ENCODE data around the gene SDC3. TPM values are rescaled to one million over a fixed set of nuclear protein-coding genes. Genes with fewer than 3 reads are reported as not detected.

SDC3 gene
- total RNA-seq, 4 donors from 2014 or later = 7.7 to 16.7 (median 15.1) TPM

DNA sequence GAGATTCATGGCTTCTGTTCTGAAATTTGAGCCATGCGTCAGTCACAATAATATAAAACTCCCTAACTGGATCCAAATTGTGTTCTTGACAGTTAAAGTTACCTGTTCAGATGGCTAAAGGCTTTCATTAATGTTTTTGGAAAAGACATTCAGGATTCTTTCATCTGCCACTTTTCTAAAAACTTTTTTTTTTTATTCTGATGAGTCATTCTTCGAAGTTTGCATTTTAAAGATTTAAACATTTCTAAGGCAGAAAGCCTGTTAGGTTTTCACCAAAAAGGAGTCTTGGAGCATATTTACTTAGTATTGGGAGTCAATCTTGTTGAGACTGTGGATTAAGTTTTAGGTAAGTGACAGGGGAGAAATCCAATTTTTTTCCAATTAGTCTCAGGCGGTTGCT is 18.9 kb upstream of the SDC3 start:
- no peak overlapping the region for H3K27ac ChIP-seq

DNA sequence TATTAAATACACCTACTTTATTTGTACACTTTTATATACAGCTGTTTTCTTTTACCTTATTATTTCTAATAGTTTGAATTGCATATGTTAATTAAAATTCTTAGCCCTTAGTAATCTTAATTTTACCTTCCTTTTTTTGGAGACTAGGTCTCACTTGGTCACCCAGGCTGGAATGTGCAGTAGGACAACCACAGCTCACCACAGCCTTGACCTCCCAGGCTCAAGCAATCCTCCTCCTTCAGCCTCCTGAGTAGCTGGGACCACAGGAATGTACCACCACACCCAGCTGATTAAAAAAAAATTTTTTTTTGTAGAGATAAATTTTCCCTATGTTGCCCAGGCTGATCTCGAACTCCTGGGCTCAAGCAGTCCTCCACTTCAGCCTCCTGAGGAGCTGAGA is 15.0 kb upstream of the SDC3 start:
- TF ChIP-seq, protein P1, sequence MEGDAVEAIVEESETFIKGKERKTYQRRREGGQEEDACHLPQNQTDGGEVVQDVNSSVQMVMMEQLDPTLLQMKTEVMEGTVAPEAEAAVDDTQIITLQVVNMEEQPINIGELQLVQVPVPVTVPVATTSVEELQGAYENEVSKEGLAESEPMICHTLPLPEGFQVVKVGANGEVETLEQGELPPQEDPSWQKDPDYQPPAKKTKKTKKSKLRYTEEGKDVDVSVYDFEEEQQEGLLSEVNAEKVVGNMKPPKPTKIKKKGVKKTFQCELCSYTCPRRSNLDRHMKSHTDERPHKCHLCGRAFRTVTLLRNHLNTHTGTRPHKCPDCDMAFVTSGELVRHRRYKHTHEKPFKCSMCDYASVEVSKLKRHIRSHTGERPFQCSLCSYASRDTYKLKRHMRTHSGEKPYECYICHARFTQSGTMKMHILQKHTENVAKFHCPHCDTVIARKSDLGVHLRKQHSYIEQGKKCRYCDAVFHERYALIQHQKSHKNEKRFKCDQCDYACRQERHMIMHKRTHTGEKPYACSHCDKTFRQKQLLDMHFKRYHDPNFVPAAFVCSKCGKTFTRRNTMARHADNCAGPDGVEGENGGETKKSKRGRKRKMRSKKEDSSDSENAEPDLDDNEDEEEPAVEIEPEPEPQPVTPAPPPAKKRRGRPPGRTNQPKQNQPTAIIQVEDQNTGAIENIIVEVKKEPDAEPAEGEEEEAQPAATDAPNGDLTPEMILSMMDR (IDR thresholded peaks at IDR 0.05) = no peak
- TF ChIP-seq EP300 (IDR thresholded peaks at IDR 0.05) = no peak
- TF ChIP-seq POLR2A (IDR thresholded peaks at IDR 0.05) = no peak
- no peak for TF ChIP-seq POLR2AphosphoS5 (IDR thresholded peaks at IDR 0.05)
- Histone ChIP-seq H3K27ac (no peak overlapping the region), H3K36me3 (no peaks in the 10 kb centered on the region), H3K4me3 (no peak overlapping the region), H3K4me1 (no peaks in the 10 kb centered on the region), H3K9me3 (no peaks in the 10 kb centered on the region), H3K27me3 (no peaks in the 10 kb centered on the region)
- no peak for DNase-seq (ENCODE audit: low spot score in 2 of 2)
- WGBS = 96% methylated on average over 1 of the region's 1 CpG

More for the DNA sequence above, 18.9 kb upstream of the SDC3 start:
- Histone ChIP-seq H3K9me3 (no peaks in the 10 kb centered on the region), H3K4me1 (no peaks in the 10 kb centered on the region), H3K36me3 (peaks cover 13% of the 10 kb centered on the region), H3K4me3 (no peak overlapping the region), H3K27me3 (no peaks in the 10 kb centered on the region)
- 77% methylated on average over 3 of the region's 3 CpGs for WGBS
- DNase-seq (ENCODE audit: low spot score in 2 of 2) = no peak
- TF ChIP-seq EP300 (IDR thresholded peaks at IDR 0.05) = no peak
- TF ChIP-seq, protein P1 (IDR thresholded peaks at IDR 0.05) = no peak

DNA sequence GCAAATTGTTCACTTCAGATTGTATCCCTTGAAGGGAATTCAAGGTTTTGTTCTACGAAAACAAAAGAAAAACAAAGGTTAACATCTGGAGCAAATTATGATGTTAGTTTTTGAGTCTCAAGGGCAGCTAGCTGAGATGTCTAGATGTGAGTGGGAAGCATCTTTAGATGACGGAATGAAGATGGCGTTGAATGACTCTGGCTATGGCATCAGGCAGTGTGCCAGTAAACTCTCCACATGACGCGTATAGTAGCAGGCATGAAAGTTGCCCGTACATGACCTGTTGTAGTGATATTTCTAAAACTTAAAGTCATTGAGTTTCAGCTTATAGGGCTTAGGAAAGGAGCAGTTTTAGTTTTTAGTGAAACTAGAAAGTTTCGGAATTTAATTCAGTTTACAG is 12.3 kb upstream of the SDC3 start:
- TF ChIP-seq EP300 (IDR thresholded peaks at IDR 0.05) (no peak), POLR2AphosphoS5 (IDR thresholded peaks at IDR 0.05) (no peak), POLR2A (IDR thresholded peaks at IDR 0.05) (no peak)
- TF ChIP-seq, protein P1 (IDR thresholded peaks at IDR 0.05) = no peak
- DNase-seq (ENCODE audit: low spot score in 2 of 2) = peak; percentile 11 to 28
- Histone ChIP-seq H3K27ac (no peak overlapping the region), H3K4me1 (no peaks in the 10 kb centered on the region), H3K36me3 (no peaks in the 10 kb centered on the region), H3K27me3 (no peaks in the 10 kb centered on the region), H3K4me3 (no peak overlapping the region), H3K9me3 (no peaks in the 10 kb centered on the region)
- WGBS = 49% methylated on average over 7 of the region's 7 CpGs

DNA sequence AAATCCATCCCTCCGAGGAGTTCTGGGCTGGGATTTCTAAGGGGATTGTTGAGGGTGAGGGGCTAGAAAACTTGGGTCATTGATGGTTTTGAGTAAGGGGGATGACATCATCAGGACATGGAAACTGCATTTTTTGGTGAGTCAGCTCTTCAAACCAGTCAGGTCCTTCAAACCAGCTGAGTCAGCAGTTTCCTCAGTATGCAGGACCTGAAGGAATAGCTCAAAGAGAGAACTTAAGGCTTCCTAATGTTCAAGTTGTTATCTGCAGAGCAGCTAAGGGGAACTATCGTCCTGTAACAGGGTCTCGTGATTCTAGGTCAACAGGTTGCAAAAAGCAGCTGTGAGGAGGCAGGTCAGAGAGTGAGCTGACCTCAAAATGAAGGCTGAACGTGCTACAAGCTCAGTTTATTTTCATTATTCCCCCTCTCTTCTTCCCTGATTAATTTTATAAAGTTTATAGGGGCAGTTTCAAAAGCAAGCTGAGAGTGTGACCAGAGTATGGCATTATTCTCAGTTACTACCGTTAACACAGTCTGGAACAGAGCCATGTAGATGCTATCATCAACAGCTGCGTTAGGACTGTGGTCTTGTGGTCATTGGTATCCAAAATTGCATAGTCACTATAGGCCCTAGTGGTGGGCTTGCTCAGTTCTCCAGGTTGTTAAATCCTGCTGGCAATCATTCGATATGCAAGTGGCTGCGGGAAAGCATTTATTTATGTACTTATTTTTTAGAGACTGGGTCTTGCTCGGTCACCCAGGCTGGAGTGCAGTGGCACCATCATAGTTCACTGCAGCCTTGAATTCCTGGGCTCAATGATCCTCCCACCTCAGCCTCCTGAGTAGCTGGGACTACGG is 10.7 kb upstream of the SDC3 start:
- TF ChIP-seq POLR2AphosphoS5 (IDR thresholded peaks at IDR 0.05) (no peak), EP300 (IDR thresholded peaks at IDR 0.05) (no peak), POLR2A (IDR thresholded peaks at IDR 0.05) (no peak)
- TF ChIP-seq, protein P1 (IDR thresholded peaks at IDR 0.05) = no peak
- no peaks in the 10 kb centered on the region for H3K9me3 ChIP-seq
- H3K27me3 ChIP-seq = no peaks in the 10 kb centered on the region
- H3K36me3 ChIP-seq = no peaks in the 10 kb centered on the region
- H3K4me3 ChIP-seq = no peak overlapping the region
- WGBS = 69% methylated on average over 10 of the region's 10 CpGs
- DNase-seq (ENCODE audit: low spot score in 2 of 2) = peak; percentile 21 to 35
- H3K4me1 ChIP-seq = no peaks in the 10 kb centered on the region
- H3K27ac ChIP-seq = no peak overlapping the region

DNA sequence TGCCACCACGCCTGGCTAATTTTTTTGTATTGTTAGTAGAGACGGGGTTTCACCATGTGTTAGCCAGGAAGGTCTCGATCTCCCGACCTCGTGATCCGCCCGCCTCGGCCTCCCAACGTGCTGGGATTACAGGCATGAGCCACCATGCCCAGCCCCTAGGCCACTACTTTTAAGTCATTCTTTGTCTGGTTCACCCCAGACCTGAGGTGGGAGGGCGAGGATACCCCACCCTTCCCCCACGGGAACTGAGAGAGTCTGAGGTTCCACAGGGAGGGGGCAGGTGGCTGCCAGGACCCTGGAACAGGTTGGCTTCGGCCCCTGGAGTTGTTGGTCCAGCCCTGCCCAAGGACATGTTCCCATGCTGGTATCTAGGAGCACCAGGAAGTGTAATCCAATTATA is 7.7 kb upstream of the SDC3 start:
- Histone ChIP-seq H3K9me3 (no peaks in the 10 kb centered on the region), H3K36me3 (no peaks in the 10 kb centered on the region), H3K4me1 (peaks cover under 1% of the 10 kb centered on the region), H3K4me3 (no peak overlapping the region), H3K27ac (no peak overlapping the region), H3K27me3 (no peaks in the 10 kb centered on the region)
- DNase-seq (ENCODE audit: low spot score in 2 of 2) = peak; percentile 21 to 44
- 82% methylated on average over 12 of the region's 12 CpGs for WGBS
- TF ChIP-seq, protein P1 (IDR thresholded peaks at IDR 0.05) = no peak
- TF ChIP-seq EP300 (IDR thresholded peaks at IDR 0.05) = no peak
- TF ChIP-seq POLR2A (IDR thresholded peaks at IDR 0.05) = no peak
- TF ChIP-seq POLR2AphosphoS5 (IDR thresholded peaks at IDR 0.05) = no peak
